ENCODE results near the gene SLC23A2. TPM values are rescaled to one million over a fixed set of nuclear protein-coding genes. Genes with fewer than 3 reads are reported as not detected.

The SLC23A2 gene
- total RNA-seq, 2 experiments from 2014 or later: 14.3 to 25.7 TPM

- no peak for DNase-seq (ENCODE audit: low spot score)
- Histone ChIP-seq H3K36me3 (ENCODE audit: insufficient read depth, low read length) (peaks cover 44% of the 10 kb centered on the region), H3K4me1 (ENCODE audit: insufficient read depth, low read length, poor library complexity, severe bottlenecking) (peaks cover 71% of the 10 kb centered on the region), H3K79me2 (ENCODE audit: insufficient read depth, low read depth, low read length) (peaks cover 48% of the 10 kb centered on the region; the same call in 1 of the 2 replicates), H3K9me3 (ENCODE audit: low read length) (no peaks in the 10 kb centered on the region), H3K4me2 (ENCODE audit: low read length) (peak overlapping the region; percentile 97), H2AFZ (ENCODE audit: low read length) (no peak overlapping the region), H3K9me2 (ENCODE audit: insufficient read depth, low read length) (no peaks in the 10 kb centered on the region), H4K20me1 (ENCODE audit: insufficient read depth, low read length) (peaks cover 6% of the 10 kb centered on the region; the same call in 1 of the 2 replicates), H3K4me3 (ENCODE audit: low read depth, low read length, poor library complexity, severe bottlenecking) (peak overlapping the region; percentile 75), H3K27ac (ENCODE audit: low read depth, low read length, poor library complexity, severe bottlenecking) (peak overlapping the region; percentile 95)
- ChIA-PET CTCF (ENCODE audit: unreplicated experiment) (no interaction called here), POLR2A (interaction anchor here (0.5 to 1.0 kb wide), 4 partner anchors 9 to 263 kb away, joined by 3 to 4 read pairs (median 4); no protein-coding TSS in a partner anchor)
- no TSS peak for BruUV-seq (replicated peaks)
- no peak for TF ChIP-seq EZH2phosphoT487 (IDR thresholded peaks at IDR 0.05; ENCODE audit: borderline replicate concordance, low read depth, low read length)
- TF ChIP-seq CTCF (conservative IDR thresholded peaks at IDR 0.05; ENCODE audit: low read length): no peak
- intact Hi-C loops (cut with micrococcal nuclease; ENCODE audit: unreplicated experiment): loop anchor here (5.0 kb wide), 3 partner anchors 147 to 307 kb away; partner anchors contain the start of gene PCNA
These were observed 190.8 kb downstream of the SLC23A2 start for GRCh38 chr20:4810426-4811019.

- H3K27ac ChIP-seq (ENCODE audit: low read depth, low read length, poor library complexity, severe bottlenecking): peak overlapping the region; percentile 95
- TF ChIP-seq EZH2phosphoT487 (IDR thresholded peaks at IDR 0.05; ENCODE audit: borderline replicate concordance, low read depth, low read length) (no peak), CTCF (conservative IDR thresholded peaks at IDR 0.05; ENCODE audit: low read length) (no peak)
- H4K20me1 ChIP-seq (ENCODE audit: insufficient read depth, low read length): peaks cover 6% of the 10 kb centered on the region; the same call in 1 of the 2 replicates
- ChIA-PET POLR2A (interaction anchor here (1.0 kb wide), 1 partner anchor 108 kb away, joined by 4 read pairs; no protein-coding TSS in a partner anchor), CTCF (ENCODE audit: unreplicated experiment) (no interaction called here)
- H3K9me3 ChIP-seq (ENCODE audit: low read length): no peaks in the 10 kb centered on the region
- peaks cover 52% of the 10 kb centered on the region for H3K36me3 ChIP-seq (ENCODE audit: insufficient read depth, low read length)
- peak overlapping the region; percentile 75 for H3K4me3 ChIP-seq (ENCODE audit: low read depth, low read length, poor library complexity, severe bottlenecking)
- DNase-seq (ENCODE audit: low spot score): peak; percentile 53
- H3K79me2 ChIP-seq (ENCODE audit: insufficient read depth, low read depth, low read length): peaks cover 44% of the 10 kb centered on the region; the same call in 1 of the 2 replicates
- no peaks in the 10 kb centered on the region for H3K9me2 ChIP-seq (ENCODE audit: insufficient read depth, low read length)
- intact Hi-C loops (cut with micrococcal nuclease; ENCODE audit: unreplicated experiment): loop anchor here (5.0 kb wide), 3 partner anchors 148 to 308 kb away; partner anchors contain the start of gene PCNA
- peak overlapping the region; percentile 97 for H3K4me2 ChIP-seq (ENCODE audit: low read length)
- H3K4me1 ChIP-seq (ENCODE audit: insufficient read depth, low read length, poor library complexity, severe bottlenecking): peaks cover 63% of the 10 kb centered on the region
- H2AFZ ChIP-seq (ENCODE audit: low read length): no peak overlapping the region
- BruUV-seq (replicated peaks): no TSS peak
These were observed 191.6 kb downstream of the SLC23A2 start for GRCh38 chr20:4809707-4810106.

- Histone ChIP-seq H3K9me3 (ENCODE audit: low read length) (no peaks in the 10 kb centered on the region), H3K4me2 (ENCODE audit: low read length) (peak overlapping the region; percentile 97; the same call in 1 of the 2 replicates), H3K9me2 (ENCODE audit: insufficient read depth, low read length) (no peaks in the 10 kb centered on the region), H4K20me1 (ENCODE audit: insufficient read depth, low read length) (peaks cover 6% of the 10 kb centered on the region; the same call in 1 of the 2 replicates), H3K4me3 (ENCODE audit: low read depth, low read length, poor library complexity, severe bottlenecking) (no peak overlapping the region), H2AFZ (ENCODE audit: low read length) (no peak overlapping the region), H3K4me1 (ENCODE audit: insufficient read depth, low read length, poor library complexity, severe bottlenecking) (peaks cover 54% of the 10 kb centered on the region), H3K79me2 (ENCODE audit: insufficient read depth, low read depth, low read length) (peaks cover 42% of the 10 kb centered on the region; the same call in 1 of the 2 replicates), H3K27ac (ENCODE audit: low read depth, low read length, poor library complexity, severe bottlenecking) (peak overlapping the region; percentile 17), H3K36me3 (ENCODE audit: insufficient read depth, low read length) (peaks cover 55% of the 10 kb centered on the region)
- TF ChIP-seq CTCF (conservative IDR thresholded peaks at IDR 0.05; ENCODE audit: low read length): no peak
- TF ChIP-seq EZH2phosphoT487 (IDR thresholded peaks at IDR 0.05; ENCODE audit: borderline replicate concordance, low read depth, low read length): no peak
- intact Hi-C loops (cut with micrococcal nuclease; ENCODE audit: unreplicated experiment): no loop called here
- ChIA-PET CTCF (ENCODE audit: unreplicated experiment) (no interaction called here), POLR2A (interaction anchor here (1.2 kb wide), 1 partner anchor 13 kb away, joined by 4 read pairs; no protein-coding TSS in a partner anchor)
- no TSS peak for BruUV-seq (replicated peaks)
- no peak for DNase-seq (ENCODE audit: low spot score)
These were observed 192.4 kb downstream of the SLC23A2 start for GRCh38 chr20:4808872-4809271.
